Left renal pelvis (tissue), 4 donors: ENCODE results near the gene MROH2A. TPM values are rescaled to one million over a fixed set of nuclear protein-coding genes. Genes with fewer than 3 reads are reported as not detected.

Experiments used
- DNase-seq, 4 donors: peaks; one replicate each; pipeline ENCODE4 v3.0.0-alpha.2; 2013; ENCODE audit warnings: low read depth in 4 of 4, low spot score in 3 of 4
- polyA plus RNA-seq, 4 donors: library from polyadenylated mRNA; unstranded; fragments of 120-200 nt; gene quantifications; one replicate each; pipeline ENCODE4 v1.2.1, GENCODE V29; 2013; ENCODE audit not compliant: insufficient read length in 4 of 4

Gene MROH2A
- polyA plus RNA-seq, 4 donors: 0.13 to 0.40 (median 0.14) TPM; not detected in 1

GRCh38 chr2:233832414-233832813, 54.3 kb downstream of the MROH2A start:
- DNase-seq: no peak

GRCh38 chr2:233832869-233833311, 54.8 kb downstream of the MROH2A start:
- DNase-seq: no peak

GRCh38 chr2:233833345-233833744, 55.2 kb downstream of the MROH2A start:
- no peak for DNase-seq

- DNase-seq: no peak
Measured at GRCh38 chr2:233835230-233836186, 57.4 kb downstream of the MROH2A start.

GRCh38 chr2:233836359-233836758, 58.2 kb downstream of the MROH2A start:
- DNase-seq: no peak

GRCh38 chr2:233837694-233838229, 59.6 kb downstream of the MROH2A start:
- no peak for DNase-seq

- no peak for DNase-seq
Measured at GRCh38 chr2:233838251-233838650, 60.1 kb downstream of the MROH2A start.

- no peak for DNase-seq
Measured at GRCh38 chr2:233838726-233839446, 60.8 kb downstream of the MROH2A start.

GRCh38 chr2:233839447-233839820, 61.3 kb downstream of the MROH2A start:
- no peak for DNase-seq

- no peak for DNase-seq
Measured at GRCh38 chr2:233840520-233840919, 62.4 kb downstream of the MROH2A start.

- no peak for DNase-seq
Measured at GRCh38 chr2:233841183-233841582, 63.1 kb downstream of the MROH2A start.

GRCh38 chr2:233844064-233844807, 66.1 kb downstream of the MROH2A start:
- DNase-seq: no peak

- no peak for DNase-seq
Measured at GRCh38 chr2:233844836-233845235, 66.7 kb downstream of the MROH2A start.

- DNase-seq: no peak
Measured at GRCh38 chr2:233845301-233846060, 67.4 kb downstream of the MROH2A start.

GRCh38 chr2:233846387-233847247, 68.5 kb downstream of the MROH2A start:
- DNase-seq: no peak

- no peak for DNase-seq
Measured at GRCh38 chr2:233847248-233847898, 69.2 kb downstream of the MROH2A start.

- no peak for DNase-seq
Measured at GRCh38 chr2:233848276-233848675, 70.1 kb downstream of the MROH2A start.

GRCh38 chr2:233849607-233850271, 71.6 kb downstream of the MROH2A start:
- no peak for DNase-seq
